ENCODE data around the gene CD2.

Gene CD2

DNA sequence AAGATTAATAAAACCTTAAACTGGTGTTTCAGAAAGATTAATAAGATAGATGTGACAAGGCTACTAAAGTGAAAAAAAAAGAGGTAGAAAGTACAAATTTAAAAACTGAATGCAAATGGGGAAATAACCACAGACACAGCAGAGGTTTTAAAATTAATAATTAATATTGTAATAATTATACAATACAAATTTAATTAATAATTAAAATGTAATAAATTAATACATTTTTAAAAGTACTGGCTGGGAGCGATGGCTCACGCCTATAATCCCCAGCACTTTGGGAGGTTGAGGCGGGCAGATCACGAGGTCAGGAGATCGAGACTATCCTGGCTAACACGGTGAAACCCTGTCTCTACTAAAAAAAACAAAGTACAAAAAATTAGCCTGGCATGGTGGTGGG is 26.8 kb downstream of the CD2 start:
- no peak overlapping the region for H3K4me3 ChIP-seq (ENCODE audit: low read depth, low read length)
- no peak overlapping the region for H2AFZ ChIP-seq
- no peaks in the 10 kb centered on the region for H3K9me3 ChIP-seq (ENCODE audit: control insufficient read depth, low read length)

DNA sequence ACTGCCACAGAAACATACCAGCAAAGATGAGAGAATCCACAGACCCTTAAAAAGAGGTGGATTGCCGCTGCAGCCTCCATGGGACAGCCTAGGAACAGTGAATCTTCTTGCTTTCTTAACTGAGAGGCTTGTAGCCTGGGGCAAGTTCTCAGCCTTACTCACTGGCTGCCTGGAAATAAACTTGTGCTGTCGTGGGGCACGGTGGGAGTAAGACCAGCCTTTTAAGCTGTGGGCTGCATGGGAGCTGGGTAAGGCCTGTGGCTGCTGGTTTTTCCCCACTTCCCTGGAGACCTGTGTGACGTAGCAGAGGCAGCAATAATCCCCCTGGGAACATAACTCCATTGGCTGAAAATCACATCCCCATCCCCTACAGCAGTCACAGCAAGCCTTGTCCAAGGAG is 30.8 kb downstream of the CD2 start:
- no peak overlapping the region for H3K4me3 ChIP-seq (ENCODE audit: low read depth, low read length)
- no peak overlapping the region for H3K9ac ChIP-seq
- H3K4me1 ChIP-seq: no peaks in the 10 kb centered on the region
- H3K27me3 ChIP-seq (ENCODE audit: control insufficient read depth, insufficient read depth, low read length): no peaks in the 10 kb centered on the region
- H2AFZ ChIP-seq: no peak overlapping the region
- TF ChIP-seq, protein P1, sequence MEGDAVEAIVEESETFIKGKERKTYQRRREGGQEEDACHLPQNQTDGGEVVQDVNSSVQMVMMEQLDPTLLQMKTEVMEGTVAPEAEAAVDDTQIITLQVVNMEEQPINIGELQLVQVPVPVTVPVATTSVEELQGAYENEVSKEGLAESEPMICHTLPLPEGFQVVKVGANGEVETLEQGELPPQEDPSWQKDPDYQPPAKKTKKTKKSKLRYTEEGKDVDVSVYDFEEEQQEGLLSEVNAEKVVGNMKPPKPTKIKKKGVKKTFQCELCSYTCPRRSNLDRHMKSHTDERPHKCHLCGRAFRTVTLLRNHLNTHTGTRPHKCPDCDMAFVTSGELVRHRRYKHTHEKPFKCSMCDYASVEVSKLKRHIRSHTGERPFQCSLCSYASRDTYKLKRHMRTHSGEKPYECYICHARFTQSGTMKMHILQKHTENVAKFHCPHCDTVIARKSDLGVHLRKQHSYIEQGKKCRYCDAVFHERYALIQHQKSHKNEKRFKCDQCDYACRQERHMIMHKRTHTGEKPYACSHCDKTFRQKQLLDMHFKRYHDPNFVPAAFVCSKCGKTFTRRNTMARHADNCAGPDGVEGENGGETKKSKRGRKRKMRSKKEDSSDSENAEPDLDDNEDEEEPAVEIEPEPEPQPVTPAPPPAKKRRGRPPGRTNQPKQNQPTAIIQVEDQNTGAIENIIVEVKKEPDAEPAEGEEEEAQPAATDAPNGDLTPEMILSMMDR (IDR thresholded peaks at IDR 0.05): no peak
- no peaks in the 10 kb centered on the region for H3K9me3 ChIP-seq (ENCODE audit: control insufficient read depth, low read length)
- no peaks in the 10 kb centered on the region for H3K36me3 ChIP-seq (ENCODE audit: control insufficient read depth, insufficient read depth, low read length)
- H3K27ac ChIP-seq: no peak overlapping the region
- no peak overlapping the region for H3K4me2 ChIP-seq (ENCODE audit: low read length)
- H3K79me2 ChIP-seq: no peaks in the 10 kb centered on the region

More for the DNA sequence above, 26.8 kb downstream of the CD2 start:
- Histone ChIP-seq H3K36me3 (ENCODE audit: control insufficient read depth, insufficient read depth, low read length) (no peaks in the 10 kb centered on the region), H3K27me3 (ENCODE audit: control insufficient read depth, insufficient read depth, low read length) (no peaks in the 10 kb centered on the region), H3K4me2 (ENCODE audit: low read length) (no peak overlapping the region), H3K27ac (no peak overlapping the region), H3K79me2 (no peaks in the 10 kb centered on the region), H3K9ac (no peak overlapping the region), H3K4me1 (no peaks in the 10 kb centered on the region)
- TF ChIP-seq, protein P1 (IDR thresholded peaks at IDR 0.05): no peak

DNA sequence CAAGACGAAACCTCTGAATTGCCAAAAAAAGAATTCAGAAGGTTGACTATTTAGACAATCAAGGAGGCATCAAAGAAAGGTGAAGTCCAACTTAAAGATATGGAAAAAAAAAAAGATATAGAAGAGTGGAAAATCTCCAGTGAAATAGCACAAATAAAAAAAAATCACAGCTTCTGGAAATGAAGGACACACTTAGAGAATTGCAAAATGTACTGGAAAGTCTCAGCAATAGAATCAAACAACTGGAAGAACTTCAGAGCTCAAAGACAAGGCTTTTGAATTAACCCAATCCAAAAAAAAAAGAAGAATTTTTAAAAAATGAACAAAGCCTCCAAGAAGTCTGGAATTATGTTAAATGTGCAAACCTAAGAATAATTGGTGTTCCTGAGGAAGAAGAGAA is 31.8 kb downstream of the CD2 start:
- no peaks in the 10 kb centered on the region for H3K27me3 ChIP-seq (ENCODE audit: control insufficient read depth, insufficient read depth, low read length)
- H2AFZ ChIP-seq: no peak overlapping the region
- H3K4me3 ChIP-seq (ENCODE audit: low read depth, low read length): no peak overlapping the region
- H3K9ac ChIP-seq: no peak overlapping the region
- TF ChIP-seq, protein P1 (IDR thresholded peaks at IDR 0.05): no peak
- no peaks in the 10 kb centered on the region for H3K9me3 ChIP-seq (ENCODE audit: control insufficient read depth, low read length)
- H3K4me1 ChIP-seq: no peaks in the 10 kb centered on the region
- no peak overlapping the region for H3K27ac ChIP-seq
- no peak overlapping the region for H3K4me2 ChIP-seq (ENCODE audit: low read length)
- H3K79me2 ChIP-seq: no peaks in the 10 kb centered on the region
- no peaks in the 10 kb centered on the region for H3K36me3 ChIP-seq (ENCODE audit: control insufficient read depth, insufficient read depth, low read length)

DNA sequence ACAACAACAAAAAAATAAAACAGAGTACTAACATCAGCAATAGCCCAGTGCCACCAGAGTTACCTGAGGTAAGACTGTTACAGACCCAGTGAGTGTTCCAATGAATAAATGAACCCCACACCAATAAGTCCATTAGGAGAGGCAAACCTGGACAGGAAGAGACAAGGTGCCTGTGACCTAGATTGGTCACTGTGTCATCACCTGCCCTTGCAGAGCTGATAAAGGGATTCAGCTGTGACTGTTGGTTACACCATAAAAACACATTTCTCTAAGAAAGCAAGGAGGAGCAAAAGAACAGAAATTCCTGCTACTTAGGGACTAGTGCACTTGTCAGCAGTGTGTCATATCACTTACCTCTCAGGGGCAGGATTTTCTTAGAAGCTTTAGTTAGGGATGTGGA is 37.5 kb downstream of the CD2 start:
- H3K4me3 ChIP-seq (ENCODE audit: low read depth, low read length): no peak overlapping the region
- no peak overlapping the region for H3K27ac ChIP-seq
- no peak overlapping the region for H3K9ac ChIP-seq
- H3K9me3 ChIP-seq (ENCODE audit: control insufficient read depth, low read length): no peaks in the 10 kb centered on the region
- no peaks in the 10 kb centered on the region for H3K27me3 ChIP-seq (ENCODE audit: control insufficient read depth, insufficient read depth, low read length)
- TF ChIP-seq, protein P1 (IDR thresholded peaks at IDR 0.05): no peak
- no peaks in the 10 kb centered on the region for H3K36me3 ChIP-seq (ENCODE audit: control insufficient read depth, insufficient read depth, low read length)
- no peak overlapping the region for H3K4me2 ChIP-seq (ENCODE audit: low read length)
- H2AFZ ChIP-seq: no peak overlapping the region
- H3K79me2 ChIP-seq: no peaks in the 10 kb centered on the region
- H3K4me1 ChIP-seq: no peaks in the 10 kb centered on the region

DNA sequence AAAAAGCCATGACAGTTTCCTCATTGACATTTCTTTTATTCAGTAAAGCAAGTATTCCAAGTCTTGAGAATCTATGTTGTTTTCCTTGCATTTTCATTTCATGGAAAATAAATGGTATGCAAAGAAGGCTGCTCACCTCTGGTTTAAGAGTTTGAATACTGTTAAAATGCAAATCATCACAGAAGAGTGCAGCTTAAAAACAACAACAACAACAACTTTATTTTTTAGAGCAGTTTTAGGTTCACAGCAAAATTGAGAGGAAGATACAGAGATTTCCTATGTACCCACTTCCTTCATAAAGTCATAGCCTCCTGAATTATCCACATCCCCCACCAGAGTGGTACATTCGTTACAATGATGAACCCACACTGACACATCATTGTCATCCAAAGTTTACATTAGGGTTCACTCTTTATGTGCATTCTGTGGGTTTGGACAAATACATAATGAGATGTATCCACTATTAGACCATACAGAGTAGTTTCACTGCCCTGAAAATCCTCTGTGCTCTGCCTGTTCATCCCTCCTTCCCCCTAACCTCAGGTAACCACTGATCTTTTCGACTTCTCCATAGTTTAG is 39.2 kb downstream of the CD2 start:
- no peak overlapping the region for H3K4me3 ChIP-seq (ENCODE audit: low read depth, low read length)
- H3K79me2 ChIP-seq: no peaks in the 10 kb centered on the region
- H3K36me3 ChIP-seq (ENCODE audit: control insufficient read depth, insufficient read depth, low read length): no peaks in the 10 kb centered on the region
- no peak overlapping the region for H2AFZ ChIP-seq
- H3K4me2 ChIP-seq (ENCODE audit: low read length): no peak overlapping the region
- TF ChIP-seq, protein P1 (IDR thresholded peaks at IDR 0.05): no peak
- H3K27me3 ChIP-seq (ENCODE audit: control insufficient read depth, insufficient read depth, low read length): no peaks in the 10 kb centered on the region
- H3K27ac ChIP-seq: no peak overlapping the region
- H3K4me1 ChIP-seq: no peaks in the 10 kb centered on the region
- H3K9ac ChIP-seq: no peak overlapping the region
- no peaks in the 10 kb centered on the region for H3K9me3 ChIP-seq (ENCODE audit: control insufficient read depth, low read length)
